ENCODE data around the gene ATP6V1G3.

DNA sequence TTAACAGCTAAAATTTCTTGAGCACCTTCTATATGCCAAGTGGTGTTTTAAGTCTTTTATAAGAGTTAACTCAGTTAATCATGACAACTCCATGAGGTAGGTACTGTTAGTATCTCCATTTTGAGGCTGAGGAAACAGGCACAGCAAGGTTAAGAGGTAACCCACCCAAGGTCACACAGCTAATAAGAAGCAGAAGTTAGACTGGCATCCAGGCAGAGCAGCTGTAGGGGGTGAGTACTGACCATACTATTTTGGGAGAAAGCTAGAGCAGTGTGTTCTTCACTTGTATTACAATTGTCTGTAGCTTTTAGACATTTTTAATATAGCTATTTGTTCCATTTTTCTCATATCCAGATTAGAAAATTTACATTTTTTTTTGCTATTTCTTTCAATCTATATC lies 4.8 kb downstream of the ATP6V1G3 start:
- TF ChIP-seq, protein P1, sequence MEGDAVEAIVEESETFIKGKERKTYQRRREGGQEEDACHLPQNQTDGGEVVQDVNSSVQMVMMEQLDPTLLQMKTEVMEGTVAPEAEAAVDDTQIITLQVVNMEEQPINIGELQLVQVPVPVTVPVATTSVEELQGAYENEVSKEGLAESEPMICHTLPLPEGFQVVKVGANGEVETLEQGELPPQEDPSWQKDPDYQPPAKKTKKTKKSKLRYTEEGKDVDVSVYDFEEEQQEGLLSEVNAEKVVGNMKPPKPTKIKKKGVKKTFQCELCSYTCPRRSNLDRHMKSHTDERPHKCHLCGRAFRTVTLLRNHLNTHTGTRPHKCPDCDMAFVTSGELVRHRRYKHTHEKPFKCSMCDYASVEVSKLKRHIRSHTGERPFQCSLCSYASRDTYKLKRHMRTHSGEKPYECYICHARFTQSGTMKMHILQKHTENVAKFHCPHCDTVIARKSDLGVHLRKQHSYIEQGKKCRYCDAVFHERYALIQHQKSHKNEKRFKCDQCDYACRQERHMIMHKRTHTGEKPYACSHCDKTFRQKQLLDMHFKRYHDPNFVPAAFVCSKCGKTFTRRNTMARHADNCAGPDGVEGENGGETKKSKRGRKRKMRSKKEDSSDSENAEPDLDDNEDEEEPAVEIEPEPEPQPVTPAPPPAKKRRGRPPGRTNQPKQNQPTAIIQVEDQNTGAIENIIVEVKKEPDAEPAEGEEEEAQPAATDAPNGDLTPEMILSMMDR (IDR thresholded peaks at IDR 0.05 in 8 of 11, conservative IDR thresholded peaks at IDR 0.05 in 3 of 11): no peak
- TF ChIP-seq POLR2AphosphoS5 (IDR thresholded peaks at IDR 0.05): no peak
- TF ChIP-seq POLR2A (IDR thresholded peaks at IDR 0.05): no peak

All from spleen (tissue), 7 donors.